Adipocyte (in vitro differentiated cells): ENCODE results near the gene SYCP3.

Experiments used
- DNase-seq: peaks from one replicate; pipeline ENCODE4 v3.0.0-alpha.2; 2015; ENCODE audit warnings: low read depth
- H3K27me3 ChIP-seq: replicated peaks from 2 replicates; pipeline ENCODE4 v1.7.0; 2013; ENCODE audit warnings: mild to moderate bottlenecking, low read length, moderate library complexity; ENCODE audit not compliant: control insufficient read depth, insufficient read depth
- H3K36me3 ChIP-seq: 2 replicates; pipeline ENCODE4 v1.7.0; 2013; ENCODE audit warnings: low read length, mild to moderate bottlenecking, moderate library complexity; ENCODE audit not compliant: control insufficient read depth, insufficient read depth, severe bottlenecking
- H3K4me1 ChIP-seq: 2 replicates; pipeline ENCODE4 v1.7.0; 2013; ENCODE audit warnings: mild to moderate bottlenecking, low read length, moderate library complexity; ENCODE audit not compliant: control insufficient read depth, insufficient read depth
- H3K4me3 ChIP-seq: 2 replicates; pipeline ENCODE4 v1.7.0; 2013; ENCODE audit warnings: mild to moderate bottlenecking, low read length, moderate library complexity
- H3K9ac ChIP-seq: 2 replicates; pipeline ENCODE4 v1.7.0; 2013; ENCODE audit warnings: mild to moderate bottlenecking, low read length, moderate library complexity
- H3K9me3 ChIP-seq: 2 replicates; pipeline ENCODE4 v1.7.0; 2013; ENCODE audit warnings: mild to moderate bottlenecking, low read length, moderate library complexity; ENCODE audit not compliant: control insufficient read depth

Gene SYCP3

DNA sequence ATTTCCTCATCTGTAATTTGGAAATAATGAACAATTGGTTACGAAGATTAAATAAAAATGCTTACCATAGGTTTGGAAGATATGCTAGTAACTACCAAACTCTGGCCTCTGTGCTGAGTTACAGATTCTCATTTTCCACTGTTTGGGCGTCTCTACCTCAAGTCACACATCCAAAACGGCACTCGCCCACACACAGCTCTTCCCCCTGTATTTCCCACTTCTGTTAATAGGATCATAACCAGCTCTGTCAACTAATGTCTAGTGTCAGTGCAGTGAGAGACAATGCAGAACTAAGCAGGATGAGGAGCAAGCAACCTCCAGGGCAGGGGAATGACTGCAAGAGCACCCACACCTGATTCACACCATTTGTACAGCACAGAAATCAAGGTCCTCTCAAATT, 10.9 kb upstream of the SYCP3 start:
- Histone ChIP-seq H3K9ac (no peak overlapping the region), H3K36me3 (peaks cover 66% of the 10 kb centered on the region), H3K9me3 (no peaks in the 10 kb centered on the region), H3K4me1 (no peaks in the 10 kb centered on the region), H3K27me3 (no peaks in the 10 kb centered on the region), H3K4me3 (no peak overlapping the region)
- no peak for DNase-seq

DNA sequence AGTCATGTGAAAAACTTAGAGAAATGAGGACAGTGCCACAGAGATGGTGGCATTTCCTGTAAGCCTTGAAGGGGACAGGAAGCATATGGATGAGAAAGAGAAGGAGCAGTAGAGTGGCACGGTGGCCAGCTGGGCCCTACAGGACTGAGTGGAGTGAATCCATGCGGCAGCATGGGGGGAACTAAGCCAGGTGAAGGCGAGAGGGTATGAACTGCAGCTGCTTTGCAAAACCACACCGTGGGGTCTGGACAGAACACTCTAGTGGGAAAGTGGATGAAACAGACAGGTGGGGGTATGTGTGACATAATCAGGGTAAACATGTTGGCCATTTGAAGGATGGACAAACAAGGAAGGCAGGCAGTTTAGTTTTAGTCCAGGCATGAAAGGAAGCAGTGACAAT, 10.4 kb upstream of the SYCP3 start:
- DNase-seq: no peak
- peaks cover 66% of the 10 kb centered on the region for H3K36me3 ChIP-seq
- H3K9ac ChIP-seq: no peak overlapping the region

DNA sequence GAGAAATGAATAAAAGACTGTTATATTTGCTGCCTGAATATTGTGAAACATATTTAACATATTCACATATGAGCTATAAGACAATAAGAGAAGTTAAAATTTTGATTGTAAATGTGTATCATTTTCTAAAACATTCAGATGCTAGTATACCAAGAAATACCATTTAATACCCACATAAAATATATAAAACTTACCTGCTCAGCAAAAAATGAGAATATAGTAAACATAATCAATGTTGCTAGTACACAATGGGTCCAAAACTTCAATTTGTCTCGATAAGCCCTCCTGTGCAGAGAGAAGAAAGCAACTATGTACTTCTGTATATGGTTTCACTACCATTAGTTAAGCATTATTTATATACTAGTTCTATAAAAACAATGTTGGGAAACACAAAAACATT, 9.6 kb upstream of the SYCP3 start:
- peaks cover 74% of the 10 kb centered on the region for H3K36me3 ChIP-seq
- no peak overlapping the region for H3K4me3 ChIP-seq
- no peak overlapping the region for H3K9ac ChIP-seq
- H3K4me1 ChIP-seq: no peaks in the 10 kb centered on the region
- DNase-seq: no peak
- no peaks in the 10 kb centered on the region for H3K9me3 ChIP-seq
- no peaks in the 10 kb centered on the region for H3K27me3 ChIP-seq

More for the DNA sequence above, 10.4 kb upstream of the SYCP3 start:
- H3K9me3 ChIP-seq: no peaks in the 10 kb centered on the region
- H3K4me3 ChIP-seq: no peak overlapping the region
- H3K27me3 ChIP-seq: no peaks in the 10 kb centered on the region
- H3K4me1 ChIP-seq: no peaks in the 10 kb centered on the region

DNA sequence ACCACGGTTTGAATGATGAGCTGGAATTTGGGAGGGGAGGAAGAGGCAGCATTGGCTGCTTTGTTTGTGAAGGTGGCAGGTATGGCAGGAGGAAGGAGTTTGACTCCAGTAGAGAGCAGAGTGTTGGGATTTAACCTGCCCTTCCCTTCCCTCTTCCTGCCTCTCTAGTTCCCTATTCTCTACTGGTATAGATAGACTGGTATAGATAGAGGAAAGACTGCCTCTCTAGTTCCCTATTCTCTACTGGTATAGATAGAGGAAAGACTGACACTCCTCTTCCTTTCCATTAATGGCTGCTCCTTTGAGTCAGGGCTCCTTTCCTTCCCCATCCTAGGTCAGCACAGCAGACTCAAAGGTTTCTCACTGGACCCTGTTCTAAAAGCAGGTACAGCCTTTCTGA, 8.4 kb upstream of the SYCP3 start:
- Histone ChIP-seq H3K36me3 (peaks cover 75% of the 10 kb centered on the region), H3K9me3 (no peaks in the 10 kb centered on the region), H3K9ac (no peak overlapping the region), H3K4me3 (no peak overlapping the region), H3K4me1 (peaks cover 4% of the 10 kb centered on the region), H3K27me3 (no peaks in the 10 kb centered on the region)
- no peak for DNase-seq

DNA sequence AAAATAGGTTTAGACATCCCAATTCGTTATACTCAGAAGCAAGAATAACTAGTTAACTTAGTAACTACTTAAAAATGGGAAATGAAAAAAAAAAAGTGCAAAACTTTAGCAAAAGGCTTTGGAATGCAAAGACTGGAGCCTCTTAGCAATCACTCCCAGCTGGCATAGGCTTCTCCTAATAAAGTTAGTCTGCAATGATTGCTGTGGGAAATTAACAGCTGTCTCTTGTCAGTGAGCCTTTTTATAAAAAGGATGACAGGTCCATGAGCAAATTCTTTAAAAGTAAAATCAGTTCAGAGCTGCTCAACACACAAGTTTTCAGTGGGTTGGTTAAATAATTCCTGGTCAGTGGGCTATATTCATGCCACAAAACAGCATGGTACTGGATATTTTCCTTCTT, 7.4 kb upstream of the SYCP3 start:
- DNase-seq: peak; percentile 58
- Histone ChIP-seq H3K9ac (no peak overlapping the region), H3K4me3 (no peak overlapping the region), H3K9me3 (no peaks in the 10 kb centered on the region), H3K4me1 (peaks cover 4% of the 10 kb centered on the region), H3K36me3 (peaks cover 79% of the 10 kb centered on the region), H3K27me3 (no peaks in the 10 kb centered on the region)

DNA sequence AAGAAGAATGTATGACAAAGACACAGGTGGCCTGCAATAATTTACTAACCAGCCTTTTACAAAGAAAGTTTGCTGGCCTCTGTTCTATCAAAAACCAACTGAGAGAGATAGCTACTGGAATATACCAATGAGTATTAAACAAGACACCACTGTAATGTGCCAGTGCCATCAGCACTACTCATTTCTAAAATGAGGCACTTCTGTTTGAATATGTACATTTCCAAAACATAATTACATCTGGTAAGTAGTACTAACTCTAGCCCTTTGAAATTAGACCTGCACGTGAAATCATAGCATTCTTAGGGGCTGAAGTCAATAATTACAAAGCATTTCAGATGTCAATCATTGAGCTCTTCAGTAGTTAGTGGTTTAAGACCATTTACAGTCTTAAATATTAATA, 6.9 kb upstream of the SYCP3 start:
- Histone ChIP-seq H3K36me3 (peaks cover 79% of the 10 kb centered on the region), H3K27me3 (no peaks in the 10 kb centered on the region), H3K9me3 (no peaks in the 10 kb centered on the region), H3K9ac (no peak overlapping the region), H3K4me3 (no peak overlapping the region), H3K4me1 (peaks cover 4% of the 10 kb centered on the region)
- no peak for DNase-seq

DNA sequence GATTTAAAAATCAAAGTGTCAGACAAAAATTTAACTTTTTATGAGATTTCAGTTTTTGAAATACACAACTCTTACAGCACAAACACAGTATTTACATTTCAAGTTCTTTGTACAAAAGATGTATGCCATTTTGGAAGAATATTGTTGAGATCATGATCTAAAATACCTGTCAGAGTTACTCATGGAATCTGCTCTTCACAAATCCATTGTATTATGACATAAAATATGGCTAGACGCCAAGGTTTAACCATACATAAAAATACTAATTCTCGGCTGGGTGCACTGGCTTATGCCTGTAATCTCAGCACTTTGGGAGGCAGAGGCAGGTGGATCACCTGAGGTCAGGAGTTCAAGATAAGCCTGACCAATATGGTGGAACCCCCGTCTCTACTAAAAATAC, 6.2 kb upstream of the SYCP3 start:
- no peak for DNase-seq

DNA sequence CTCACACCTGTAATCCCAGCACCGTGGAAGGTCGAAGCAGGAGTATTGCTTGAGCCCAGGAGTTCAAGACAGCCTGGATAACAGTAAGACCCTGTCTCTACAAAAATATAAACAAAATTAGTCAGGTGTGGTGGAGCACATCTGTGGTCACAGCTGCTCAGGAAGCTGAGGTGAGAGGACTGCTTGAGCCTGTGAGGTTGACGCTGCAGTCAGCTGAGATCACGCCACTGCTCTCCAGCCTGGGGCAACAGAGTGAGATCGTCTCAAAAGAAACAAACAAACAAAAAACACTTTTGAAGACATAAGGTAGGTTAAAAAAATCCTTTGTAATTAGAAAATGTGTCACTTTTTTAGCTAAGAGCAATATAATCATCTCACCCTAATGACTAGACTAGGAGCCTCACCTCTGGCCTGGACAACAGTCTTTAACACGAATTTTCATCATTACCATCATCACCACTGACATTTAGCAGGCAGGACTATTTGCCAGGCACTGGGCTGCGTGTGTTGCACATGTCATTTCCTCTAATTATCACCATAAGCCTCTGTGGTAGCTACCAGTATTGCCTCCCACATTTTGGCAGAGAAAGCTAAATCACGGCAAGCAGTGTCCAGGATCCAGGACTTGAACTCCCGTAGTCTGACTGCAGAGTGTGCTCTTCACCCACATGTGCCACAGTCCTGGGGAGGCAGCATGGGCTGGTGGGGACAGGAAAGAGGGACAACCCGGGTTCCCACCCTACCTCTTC, 4.6 kb upstream of the SYCP3 start:
- no peaks in the 10 kb centered on the region for H3K27me3 ChIP-seq
- DNase-seq: no peak

More for the DNA sequence above, 6.2 kb upstream of the SYCP3 start:
- Histone ChIP-seq H3K36me3 (peaks cover 80% of the 10 kb centered on the region), H3K4me3 (no peak overlapping the region), H3K27me3 (no peaks in the 10 kb centered on the region), H3K4me1 (peaks cover 4% of the 10 kb centered on the region), H3K9ac (no peak overlapping the region), H3K9me3 (no peaks in the 10 kb centered on the region)

DNA sequence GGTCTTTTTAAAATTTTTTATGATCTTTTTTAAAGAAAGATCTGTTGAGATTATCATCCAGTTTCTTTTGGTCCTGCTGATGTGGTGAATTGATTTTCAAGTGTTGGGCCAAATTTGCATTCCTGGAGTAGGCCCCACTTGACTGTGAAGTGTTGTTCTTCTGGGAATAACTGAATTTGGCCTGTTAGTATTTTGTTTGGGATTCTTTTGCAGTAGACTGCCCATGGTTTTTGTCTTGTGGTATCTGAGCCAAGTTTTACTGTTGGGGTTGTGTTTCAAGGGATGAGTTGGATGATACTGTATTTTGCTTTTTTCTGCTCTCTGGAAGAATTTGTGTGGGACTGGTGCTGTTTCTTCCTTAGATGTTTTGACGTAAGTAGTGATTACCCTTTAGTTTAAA, 4.0 kb upstream of the SYCP3 start:
- no peaks in the 10 kb centered on the region for H3K27me3 ChIP-seq
- no peaks in the 10 kb centered on the region for H3K9me3 ChIP-seq
- no peak overlapping the region for H3K4me3 ChIP-seq
- peaks cover 71% of the 10 kb centered on the region for H3K36me3 ChIP-seq
- H3K4me1 ChIP-seq: peaks cover 4% of the 10 kb centered on the region
- no peak for DNase-seq
- H3K9ac ChIP-seq: no peak overlapping the region

More for the DNA sequence above, 4.6 kb upstream of the SYCP3 start:
- Histone ChIP-seq H3K36me3 (peaks cover 73% of the 10 kb centered on the region), H3K9me3 (no peaks in the 10 kb centered on the region), H3K4me3 (no peak overlapping the region), H3K4me1 (peaks cover 4% of the 10 kb centered on the region), H3K9ac (no peak overlapping the region)

DNA sequence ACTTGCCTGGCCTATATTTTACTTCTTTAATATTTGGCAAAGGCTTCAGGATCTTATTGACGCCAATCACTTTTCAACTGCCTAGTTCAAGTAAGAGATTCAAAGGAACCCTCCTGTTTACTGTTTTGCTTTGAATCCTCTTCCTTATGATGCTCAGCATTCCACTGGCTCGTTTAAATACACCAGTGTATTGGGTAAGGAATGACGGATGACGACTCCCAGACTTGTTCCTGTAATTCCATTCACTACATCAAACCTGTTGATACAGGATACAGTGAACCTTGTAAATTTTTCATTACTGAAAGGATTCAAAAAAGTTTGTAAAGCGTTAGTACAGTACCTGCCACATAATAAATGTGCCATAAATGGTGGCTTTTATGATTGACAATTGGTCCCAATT, 1.7 kb upstream of the SYCP3 start:
- Histone ChIP-seq H3K9ac (no peak overlapping the region), H3K4me1 (peaks cover 4% of the 10 kb centered on the region), H3K4me3 (no peak overlapping the region), H3K9me3 (no peaks in the 10 kb centered on the region), H3K36me3 (peaks cover 59% of the 10 kb centered on the region), H3K27me3 (no peaks in the 10 kb centered on the region)
- DNase-seq: no peak

DNA sequence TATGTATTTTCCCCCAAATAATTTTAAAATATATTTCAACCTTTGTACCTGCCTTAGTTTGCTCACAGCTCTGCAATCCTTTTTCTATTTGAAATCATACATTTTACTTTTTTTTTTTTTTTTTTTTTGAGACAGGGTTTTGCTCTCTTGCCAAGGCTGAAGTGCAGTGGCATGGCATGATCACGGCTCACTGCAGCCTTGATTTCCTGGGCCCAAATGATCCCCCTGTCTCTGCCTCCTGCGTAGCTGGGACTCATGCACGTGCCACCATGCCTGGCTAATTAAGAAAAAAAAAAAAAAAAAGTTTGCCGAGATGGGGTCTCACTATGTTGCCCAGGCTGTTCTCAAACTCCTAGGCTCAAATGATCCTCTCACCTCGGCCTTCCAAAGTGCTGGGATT, 1.3 kb upstream of the SYCP3 start:
- peaks cover 4% of the 10 kb centered on the region for H3K4me1 ChIP-seq
- DNase-seq: no peak
- H3K36me3 ChIP-seq: peaks cover 56% of the 10 kb centered on the region
- H3K27me3 ChIP-seq: no peaks in the 10 kb centered on the region
- H3K4me3 ChIP-seq: no peak overlapping the region
- H3K9me3 ChIP-seq: no peaks in the 10 kb centered on the region
- H3K9ac ChIP-seq: no peak overlapping the region

DNA sequence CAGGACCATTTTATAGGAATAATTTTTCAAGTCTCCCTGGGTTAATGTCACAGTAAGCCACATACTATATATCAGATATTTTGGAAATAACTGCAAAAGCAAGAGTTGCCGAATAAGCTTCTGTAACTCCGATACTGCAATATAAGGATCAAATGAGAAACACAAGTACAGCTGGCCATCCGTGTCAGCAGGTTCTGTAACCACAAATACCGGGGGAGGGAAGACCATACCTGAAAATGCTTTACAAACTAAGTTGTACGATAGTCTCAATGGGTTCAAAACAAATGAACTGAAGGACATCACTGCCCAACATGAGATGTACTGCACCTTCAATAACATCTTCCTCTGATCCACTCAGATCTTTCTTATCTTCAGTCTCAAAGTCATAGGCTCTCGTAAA, 1.8 kb downstream of the SYCP3 start:
- DNase-seq: no peak
- H3K4me3 ChIP-seq: no peak overlapping the region
- H3K4me1 ChIP-seq: no peaks in the 10 kb centered on the region
- no peaks in the 10 kb centered on the region for H3K9me3 ChIP-seq
- H3K9ac ChIP-seq: no peak overlapping the region
- no peaks in the 10 kb centered on the region for H3K27me3 ChIP-seq
- H3K36me3 ChIP-seq: peaks cover 47% of the 10 kb centered on the region
